CD4-positive, alpha-beta T cell treated with Interleukin-17A for 4 hours (primary cell): Measurements from ENCODE around the gene KRT17.
A peak's percentile ranks its signal among the peaks of the same experiment; 100 is the strongest.

ENCODE experiments used
- DNase-seq: peaks from one replicate; pipeline ENCODE4 v3.0.0-alpha.2; 2020; ENCODE audit warnings: mixed read lengths

KRT17 gene

GRCh38 chr17:41624208-41625101, at the start of gene KRT17:
Gene KRT17 (minus strand): TSS chr17:41624575. CDS start chr17:41624509, 66 bp downstream.
- no peak for DNase-seq

DNA sequence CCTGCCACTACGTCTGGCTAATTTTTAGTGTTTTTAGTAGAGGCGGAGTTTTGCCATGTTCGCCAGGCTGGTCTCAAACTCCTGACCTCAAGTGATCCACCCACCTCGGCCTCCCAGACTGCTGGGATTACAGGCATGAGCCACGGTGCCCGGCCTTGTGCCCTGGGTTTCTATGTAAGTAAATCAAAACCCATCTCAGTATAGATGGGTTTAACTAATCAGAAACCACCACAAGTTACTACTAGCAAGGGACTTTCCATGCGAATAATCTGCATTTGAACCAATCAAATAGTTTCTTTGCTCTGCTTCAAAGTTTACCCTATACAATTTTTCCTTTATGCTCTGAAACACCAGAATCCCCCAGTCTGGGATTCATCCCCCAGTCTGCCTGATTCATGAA, 47.8 kb upstream of the KRT17 start:
- no peak for DNase-seq

DNA sequence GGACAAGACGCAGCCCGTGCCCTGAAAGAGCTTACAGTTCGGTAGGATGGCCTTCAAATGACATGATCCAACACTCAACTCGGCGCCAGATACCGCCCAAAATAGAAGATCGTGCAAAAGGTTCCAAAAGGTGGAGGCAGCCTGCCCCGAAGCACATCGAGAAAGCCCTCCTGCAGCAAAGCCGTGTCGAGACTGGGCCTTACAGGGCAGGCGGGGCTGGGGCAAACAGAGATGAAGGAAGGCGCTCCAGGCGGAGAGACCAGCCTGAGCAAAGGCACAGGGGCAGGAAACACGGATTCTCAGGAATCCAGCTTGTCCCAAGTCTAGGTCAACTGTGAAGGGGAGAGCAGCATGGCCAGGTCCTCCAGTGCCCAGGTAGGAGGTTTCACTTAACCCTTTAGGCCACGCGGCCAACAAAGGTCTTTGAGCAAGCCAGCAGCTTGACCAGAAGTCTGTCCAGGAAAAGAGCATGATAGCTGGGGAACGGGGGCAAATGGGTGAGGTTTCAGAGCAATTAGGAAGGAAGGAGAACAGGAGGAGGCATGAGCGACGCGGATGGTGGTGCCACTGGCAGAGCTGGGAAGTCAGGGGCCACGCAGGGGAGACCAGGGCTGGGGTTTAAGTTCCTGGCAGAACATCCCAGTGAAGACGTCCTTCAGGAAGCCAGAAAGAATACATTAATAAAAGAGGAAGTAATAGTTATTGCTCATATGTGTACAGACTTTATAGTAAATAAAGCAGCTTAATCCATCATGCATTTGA, 43.1 kb upstream of the KRT17 start:
- DNase-seq: no peak

GRCh38 chr17:41666708-41667279, 42.4 kb upstream of the KRT17 start:
- peak; percentile 92 for DNase-seq

GRCh38 chr17:41666237-41666641, 41.9 kb upstream of the KRT17 start:
- DNase-seq: peak; percentile 56

- peak; percentile 92 for DNase-seq
These were observed 41.3 kb upstream of the KRT17 start for GRCh38 chr17:41665566-41666236.

- no peak for DNase-seq
These were observed 40.5 kb upstream of the KRT17 start for GRCh38 chr17:41664587-41665565.

GRCh38 chr17:41664172-41664457, 39.7 kb upstream of the KRT17 start:
- DNase-seq: no peak

- DNase-seq: no peak
These were observed 39.2 kb upstream of the KRT17 start for GRCh38 chr17:41663451-41664171.

GRCh38 chr17:41660221-41660711, 35.9 kb upstream of the KRT17 start:
- DNase-seq: no peak

GRCh38 chr17:41659427-41660212, 35.2 kb upstream of the KRT17 start:
- no peak for DNase-seq

DNA sequence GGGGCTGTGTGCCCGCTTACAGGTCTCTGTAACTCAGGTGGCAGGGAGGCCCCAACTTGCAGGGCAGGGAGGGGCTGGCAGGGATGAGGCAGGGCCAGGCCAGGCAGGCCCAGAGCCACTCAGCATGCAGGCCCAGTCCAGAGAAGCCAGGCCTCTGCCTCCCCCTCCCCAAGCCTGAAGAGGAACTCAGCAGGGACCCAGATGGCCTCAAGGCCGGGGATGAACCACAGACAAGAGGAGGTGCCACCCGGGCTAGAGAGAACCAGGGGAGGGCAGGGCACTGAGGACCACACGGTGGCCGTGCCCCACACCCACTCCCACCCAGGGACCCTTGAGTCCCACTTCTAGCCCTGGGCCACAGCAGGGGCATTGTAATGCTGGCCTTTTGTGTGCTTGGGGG, 34.5 kb upstream of the KRT17 start:
- DNase-seq: no peak

DNA sequence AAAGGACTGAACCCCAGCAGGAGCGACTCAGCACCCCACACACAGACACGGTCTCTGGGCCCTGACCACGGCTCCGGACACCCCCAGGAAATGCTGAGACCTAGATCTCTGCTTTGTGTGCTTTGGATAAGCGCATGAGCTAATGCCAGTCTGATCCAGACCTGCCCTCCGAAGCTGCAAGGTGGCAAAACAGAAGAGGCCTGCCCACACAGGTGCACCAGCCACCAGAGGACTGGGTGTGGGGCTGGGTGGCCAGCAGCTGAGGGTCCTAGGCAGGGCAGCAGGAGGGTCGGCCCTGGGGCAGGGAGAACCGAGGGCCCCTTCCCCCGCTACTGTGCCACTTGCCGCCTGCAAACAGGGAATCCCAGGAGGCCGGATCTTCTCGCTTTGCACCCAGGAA, 33.6 kb upstream of the KRT17 start:
- no peak for DNase-seq

DNA sequence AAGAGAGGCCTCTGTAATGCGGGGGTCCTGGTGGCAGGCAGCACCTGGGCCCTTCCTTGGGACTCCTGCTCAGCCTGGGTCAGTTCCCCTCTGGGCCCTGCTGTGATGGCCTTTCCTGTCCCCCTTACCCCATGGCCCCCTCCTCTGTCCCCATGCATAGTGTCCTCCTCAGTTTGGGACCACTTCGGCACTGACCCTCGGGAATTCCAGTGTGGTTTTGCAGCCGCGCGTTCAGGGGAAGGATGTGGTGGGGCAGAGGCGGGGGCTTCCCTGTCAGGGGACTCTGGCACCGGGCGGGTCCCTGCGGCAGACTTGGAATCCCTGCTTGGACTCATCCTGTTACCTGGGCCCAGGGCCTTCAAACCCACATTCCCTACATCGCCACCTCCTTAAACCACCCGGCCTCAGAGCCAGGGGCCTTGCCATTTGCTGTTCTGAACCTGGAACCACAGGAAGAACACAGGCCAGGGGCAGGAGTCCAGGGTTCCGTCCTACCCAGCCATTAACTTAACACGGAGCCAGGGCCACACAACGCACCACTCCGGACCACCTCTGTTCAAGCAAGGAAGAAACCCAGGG, 32.9 kb upstream of the KRT17 start:
- DNase-seq: no peak

GRCh38 chr17:41656249-41657023, 32.1 kb upstream of the KRT17 start:
- no peak for DNase-seq

- no peak for DNase-seq
These were observed 31.3 kb upstream of the KRT17 start for GRCh38 chr17:41655611-41656111.

- no peak for DNase-seq
These were observed 30.6 kb upstream of the KRT17 start for GRCh38 chr17:41654678-41655607.
